ENCODE results near the gene MROH2A.

Gene MROH2A

GRCh38 chr2:233745073-233745755 lies 32.9 kb upstream of the MROH2A start:
- no peak for TF ChIP-seq TAF1 (IDR thresholded peaks at IDR 0.05; ENCODE audit: borderline replicate concordance, insufficient read depth, low read length)
- no peak for TF ChIP-seq FOXP2 (optimal IDR thresholded peaks at IDR 0.05; ENCODE audit: borderline replicate concordance, extremely low read depth, extremely low read length, insufficient read depth)
- no peak for TF ChIP-seq POLR2AphosphoS5 (IDR thresholded peaks at IDR 0.05; ENCODE audit: low read depth, low read length)
- TF ChIP-seq SIN3A (IDR thresholded peaks at IDR 0.05; ENCODE audit: borderline replicate concordance, insufficient read depth, low read length): no peak
- TF ChIP-seq REST (IDR thresholded peaks at IDR 0.05; ENCODE audit: insufficient read depth in 1 of 2, low read depth in 2 of 2, low read length in 2 of 2): no peak

- TF ChIP-seq POLR2AphosphoS5 (IDR thresholded peaks at IDR 0.05; ENCODE audit: low read depth, low read length): no peak
- TF ChIP-seq SIN3A (IDR thresholded peaks at IDR 0.05; ENCODE audit: borderline replicate concordance, insufficient read depth, low read length): no peak
- no peak for TF ChIP-seq FOXP2 (optimal IDR thresholded peaks at IDR 0.05; ENCODE audit: borderline replicate concordance, extremely low read depth, extremely low read length, insufficient read depth)
- no peak for TF ChIP-seq REST (IDR thresholded peaks at IDR 0.05; ENCODE audit: insufficient read depth in 1 of 2, low read depth in 2 of 2, low read length in 2 of 2)
- no peak for TF ChIP-seq TAF1 (IDR thresholded peaks at IDR 0.05; ENCODE audit: borderline replicate concordance, insufficient read depth, low read length)
These were observed 31.5 kb upstream of the MROH2A start for GRCh38 chr2:233746475-233747282.

- TF ChIP-seq FOXP2 (optimal IDR thresholded peaks at IDR 0.05; ENCODE audit: borderline replicate concordance, extremely low read depth, extremely low read length, insufficient read depth): no peak
- TF ChIP-seq REST (IDR thresholded peaks at IDR 0.05; ENCODE audit: insufficient read depth in 1 of 2, low read depth in 2 of 2, low read length in 2 of 2): no peak
- TF ChIP-seq POLR2AphosphoS5 (IDR thresholded peaks at IDR 0.05; ENCODE audit: low read depth, low read length): no peak
- no peak for TF ChIP-seq SIN3A (IDR thresholded peaks at IDR 0.05; ENCODE audit: borderline replicate concordance, insufficient read depth, low read length)
- TF ChIP-seq TAF1 (IDR thresholded peaks at IDR 0.05; ENCODE audit: borderline replicate concordance, insufficient read depth, low read length): no peak
These were observed 30.9 kb upstream of the MROH2A start for GRCh38 chr2:233747283-233747544.

- TF ChIP-seq TAF1 (IDR thresholded peaks at IDR 0.05; ENCODE audit: borderline replicate concordance, insufficient read depth, low read length) (no peak), FOXP2 (optimal IDR thresholded peaks at IDR 0.05; ENCODE audit: borderline replicate concordance, extremely low read depth, extremely low read length, insufficient read depth) (no peak), SIN3A (IDR thresholded peaks at IDR 0.05; ENCODE audit: borderline replicate concordance, insufficient read depth, low read length) (no peak), REST (IDR thresholded peaks at IDR 0.05; ENCODE audit: insufficient read depth in 1 of 2, low read depth in 2 of 2, low read length in 2 of 2) (no peak)
These were observed 23.1 kb upstream of the MROH2A start for GRCh38 chr2:233754872-233755611.
